ENCODE measurements around the gene NCMAP. TPM values are rescaled to one million over a fixed set of nuclear protein-coding genes. Genes with fewer than 3 reads are reported as not detected.

The NCMAP gene

GRCh38 chr1:24654010-24654409, 98.1 kb downstream of the NCMAP start:
- no peak overlapping the region for H3K9ac ChIP-seq (ENCODE audit: low read depth, low read length, poor library complexity)
- no peak overlapping the region for H3K14ac ChIP-seq (ENCODE audit: low read length)
- no peak overlapping the region for H2BK120ac ChIP-seq (ENCODE audit: low read depth, low read length)
- H3K36me3 ChIP-seq (replicated peaks in 1 of 2; ENCODE audit: control insufficient read depth in 2 of 2, insufficient read depth in 2 of 2, low read length in 2 of 2): peaks cover 38 to 100% of the 10 kb centered on the region in 2 donors
- no peak overlapping the region for H3K4me3 ChIP-seq (ENCODE audit: low read length in 2 of 2)
- no peak overlapping the region for H3K4me2 ChIP-seq (ENCODE audit: insufficient read depth, low read length, poor library complexity, severe bottlenecking)
- H4K91ac ChIP-seq (ENCODE audit: low read depth, low read length, poor library complexity): no peak overlapping the region
- no peak overlapping the region for H3K4ac ChIP-seq (ENCODE audit: low read length)
- no peak overlapping the region for H2BK5ac ChIP-seq (ENCODE audit: low read length)
- H3K4me1 ChIP-seq (ENCODE audit: control insufficient read depth in 2 of 2, insufficient read depth in 1 of 2, low read depth in 1 of 2, low read length in 2 of 2): no peaks in the 10 kb centered on the region
- no peak overlapping the region for H3K18ac ChIP-seq (ENCODE audit: low read length)
- no peak overlapping the region for H2BK15ac ChIP-seq (ENCODE audit: low read length)
- no peak overlapping the region for H2BK12ac ChIP-seq (ENCODE audit: low read length)
- H3K79me1 ChIP-seq (ENCODE audit: low read depth, low read length): peaks cover 4% of the 10 kb centered on the region
- no peaks in the 10 kb centered on the region for H3K27me3 ChIP-seq (ENCODE audit: control insufficient read depth in 3 of 3, insufficient read depth in 3 of 3, low read depth in 1 of 3, low read length in 3 of 3)
- DNase-seq (ENCODE audit: low spot score): no peak
- H3K27ac ChIP-seq (replicated peaks; ENCODE audit: low read length): no peak overlapping the region
- H2AK5ac ChIP-seq (ENCODE audit: low read depth, low read length): no peak overlapping the region
- no peak overlapping the region for H2AFZ ChIP-seq (ENCODE audit: low read length)
- no CpG with 5 or more reads among the region's 3 CpGs for WGBS, 2 donors (ENCODE audit: extremely low coverage in 2 of 2, insufficient read length in 2 of 2, insufficient replicate concordance in 1 of 2)
- no peak overlapping the region for H3K23ac ChIP-seq (ENCODE audit: low read depth, low read length, poor library complexity)
- no peak overlapping the region for H4K8ac ChIP-seq (ENCODE audit: low read depth, low read length)
- H3K9me3 ChIP-seq (replicated peaks in 1 of 2; ENCODE audit: control insufficient read depth in 2 of 2, insufficient read depth in 1 of 2, low read depth in 1 of 2, low read length in 2 of 2): no peaks in the 10 kb centered on the region

GRCh38 chr1:24656046-24656445, 100.2 kb downstream of the NCMAP start:
- Histone ChIP-seq H3K14ac (ENCODE audit: low read length) (no peak overlapping the region), H2AFZ (ENCODE audit: low read length) (no peak overlapping the region), H2BK5ac (ENCODE audit: low read length) (no peak overlapping the region), H3K4me1 (ENCODE audit: control insufficient read depth in 2 of 2, insufficient read depth in 1 of 2, low read depth in 1 of 2, low read length in 2 of 2) (no peaks in the 10 kb centered on the region), H3K79me1 (ENCODE audit: low read depth, low read length) (peaks cover 4% of the 10 kb centered on the region), H3K36me3 (replicated peaks in 1 of 2; ENCODE audit: control insufficient read depth in 2 of 2, insufficient read depth in 2 of 2, low read length in 2 of 2) (peaks cover 33 to 100% of the 10 kb centered on the region in 2 donors), H4K91ac (ENCODE audit: low read depth, low read length, poor library complexity) (no peak overlapping the region), H3K27me3 (ENCODE audit: control insufficient read depth in 3 of 3, insufficient read depth in 3 of 3, low read depth in 1 of 3, low read length in 3 of 3) (no peaks in the 10 kb centered on the region), H3K4ac (ENCODE audit: low read length) (no peak overlapping the region), H2AK5ac (ENCODE audit: low read depth, low read length) (no peak overlapping the region), H3K27ac (replicated peaks; ENCODE audit: low read length) (no peak overlapping the region), H3K9me3 (replicated peaks in 1 of 2; ENCODE audit: control insufficient read depth in 2 of 2, insufficient read depth in 1 of 2, low read depth in 1 of 2, low read length in 2 of 2) (no peaks in the 10 kb centered on the region), H3K23ac (ENCODE audit: low read depth, low read length, poor library complexity) (no peak overlapping the region), H3K18ac (ENCODE audit: low read length) (no peak overlapping the region), H3K9ac (ENCODE audit: low read depth, low read length, poor library complexity) (no peak overlapping the region), H3K4me3 (ENCODE audit: low read length in 2 of 2) (no peak overlapping the region), H2BK15ac (ENCODE audit: low read length) (no peak overlapping the region), H2BK120ac (ENCODE audit: low read depth, low read length) (no peak overlapping the region), H4K8ac (ENCODE audit: low read depth, low read length) (no peak overlapping the region), H3K4me2 (ENCODE audit: insufficient read depth, low read length, poor library complexity, severe bottlenecking) (no peak overlapping the region), H2BK12ac (ENCODE audit: low read length) (no peak overlapping the region)
- DNase-seq (ENCODE audit: low spot score): no peak
- WGBS, 2 donors (ENCODE audit: extremely low coverage in 2 of 2, insufficient read length in 2 of 2, insufficient replicate concordance in 1 of 2): no CpG with 5 or more reads among the region's 1 CpG

GRCh38 chr1:24657781-24658180, 101.9 kb downstream of the NCMAP start:
- Histone ChIP-seq H3K4ac (ENCODE audit: low read length) (no peak overlapping the region), H3K4me3 (ENCODE audit: low read length in 2 of 2) (no peak overlapping the region), H4K91ac (ENCODE audit: low read depth, low read length, poor library complexity) (no peak overlapping the region), H2BK12ac (ENCODE audit: low read length) (no peak overlapping the region), H3K14ac (ENCODE audit: low read length) (no peak overlapping the region), H3K9ac (ENCODE audit: low read depth, low read length, poor library complexity) (no peak overlapping the region), H2AFZ (ENCODE audit: low read length) (no peak overlapping the region), H3K18ac (ENCODE audit: low read length) (no peak overlapping the region), H3K79me1 (ENCODE audit: low read depth, low read length) (peaks cover 3% of the 10 kb centered on the region), H2AK5ac (ENCODE audit: low read depth, low read length) (no peak overlapping the region), H3K4me2 (ENCODE audit: insufficient read depth, low read length, poor library complexity, severe bottlenecking) (no peak overlapping the region), H2BK120ac (ENCODE audit: low read depth, low read length) (no peak overlapping the region), H2BK15ac (ENCODE audit: low read length) (no peak overlapping the region), H3K9me3 (replicated peaks in 1 of 2; ENCODE audit: control insufficient read depth in 2 of 2, insufficient read depth in 1 of 2, low read depth in 1 of 2, low read length in 2 of 2) (no peaks in the 10 kb centered on the region), H3K36me3 (replicated peaks in 1 of 2; ENCODE audit: control insufficient read depth in 2 of 2, insufficient read depth in 2 of 2, low read length in 2 of 2) (peaks cover 36 to 100% of the 10 kb centered on the region in 2 donors), H3K27me3 (ENCODE audit: control insufficient read depth in 3 of 3, insufficient read depth in 3 of 3, low read depth in 1 of 3, low read length in 3 of 3) (no peaks in the 10 kb centered on the region), H3K23ac (ENCODE audit: low read depth, low read length, poor library complexity) (no peak overlapping the region), H2BK5ac (ENCODE audit: low read length) (no peak overlapping the region), H3K27ac (replicated peaks; ENCODE audit: low read length) (no peak overlapping the region), H3K4me1 (ENCODE audit: control insufficient read depth in 2 of 2, insufficient read depth in 1 of 2, low read depth in 1 of 2, low read length in 2 of 2) (no peaks in the 10 kb centered on the region), H4K8ac (ENCODE audit: low read depth, low read length) (no peak overlapping the region)
- DNase-seq (ENCODE audit: low spot score): no peak
- no CpG with 5 or more reads among the region's 3 CpGs for WGBS, 2 donors (ENCODE audit: extremely low coverage in 2 of 2, insufficient read length in 2 of 2, insufficient replicate concordance in 1 of 2)

Small RNA genes within 50 kb of the gene (small RNA-seq; reads per million reads assigned to genes)
- gene RF00019 (ENCODE audit: insufficient read depth): not detected

Data from neuronal stem cell (in vitro differentiated cells).